ENCODE results near the gene UFC1. TPM values are rescaled to one million over a fixed set of nuclear protein-coding genes. Genes with fewer than 3 reads are reported as not detected.

Gene UFC1
- total RNA-seq, 1 donor from 2014 or later, result 142 TPM

GRCh38 chr1:161133220-161133740 lies 20.5 kb upstream of the UFC1 start:
- DNase-seq (ENCODE audit: low read depth), result no peak

GRCh38 chr1:161137881-161138280 lies 15.9 kb upstream of the UFC1 start:
- no peak for DNase-seq (ENCODE audit: low read depth)

GRCh38 chr1:161138431-161138830 lies 15.3 kb upstream of the UFC1 start:
- no peak for DNase-seq (ENCODE audit: low read depth)

GRCh38 chr1:161139766-161140165 lies 14.0 kb upstream of the UFC1 start:
- peak; percentile 57 for DNase-seq (ENCODE audit: low read depth)

GRCh38 chr1:161140755-161141400 lies 12.9 kb upstream of the UFC1 start:
- DNase-seq (ENCODE audit: low read depth), result no peak

- DNase-seq (ENCODE audit: low read depth), result no peak
Measured at GRCh38 chr1:161145832-161146231, 7.9 kb upstream of the UFC1 start.

- DNase-seq (ENCODE audit: low read depth), result no peak
Measured at GRCh38 chr1:161153176-161153575, 602 bp upstream of the UFC1 start.

- DNase-seq (ENCODE audit: low read depth), result no peak
Measured at GRCh38 chr1:161157867-161158266, 4.1 kb downstream of the UFC1 start.

GRCh38 chr1:161158316-161159010 lies 4.7 kb downstream of the UFC1 start:
- DNase-seq (ENCODE audit: low read depth), result no peak

- peak; percentile 69 for DNase-seq (ENCODE audit: low read depth)
Measured at GRCh38 chr1:161159087-161159912, 5.5 kb downstream of the UFC1 start, which contains the start of gene USP21. TSS of gene USP21 (plus strand) at chr1:161159500. CDS start at chr1:161160641, 1,141 bp downstream.

- DNase-seq (ENCODE audit: low read depth), result no peak
Measured at GRCh38 chr1:161159913-161160243, 6.1 kb downstream of the UFC1 start.

GRCh38 chr1:161160671-161161145 lies 6.9 kb downstream of the UFC1 start:
- no peak for DNase-seq (ENCODE audit: low read depth)

- no peak for DNase-seq (ENCODE audit: low read depth)
Measured at GRCh38 chr1:161161652-161162051, 7.9 kb downstream of the UFC1 start.

- no peak for DNase-seq (ENCODE audit: low read depth)
Measured at GRCh38 chr1:161162052-161162451, 8.3 kb downstream of the UFC1 start.

GRCh38 chr1:161162806-161163205 lies 9.0 kb downstream of the UFC1 start:
- DNase-seq (ENCODE audit: low read depth), result no peak

- DNase-seq (ENCODE audit: low read depth), result no peak
Measured at GRCh38 chr1:161163793-161164192, 10.0 kb downstream of the UFC1 start.

GRCh38 chr1:161164901-161165610 lies 11.3 kb downstream of the UFC1 start:
- no peak for DNase-seq (ENCODE audit: low read depth)

GRCh38 chr1:161165742-161166668 lies 12.2 kb downstream of the UFC1 start, which contains the start of gene PPOX:
TSS of gene PPOX (plus strand) at chr1:161166426. CDS start at chr1:161166848, 422 bp downstream.
- DNase-seq (ENCODE audit: low read depth), result peak; percentile 98

- DNase-seq (ENCODE audit: low read depth), result no peak
Measured at GRCh38 chr1:161166669-161167548, 13.1 kb downstream of the UFC1 start.

Measured in renal cortical epithelial cell (primary cell).